HTR-8/SVneo (cell line): ENCODE data around the gene CD99L2.
"Not testable (repeated sequence)": the region's sequence is repeated elsewhere in the genome, so short reads cannot be mapped to it uniquely, and the experiment has no call there.

Experiments
- DNase-seq: peaks from one replicate; pipeline ENCODE4 v3.0.0; 2011; ENCODE audit warnings: low spot score, mixed read lengths; ENCODE audit not compliant: insufficient read length
- FAIRE-seq: peaks from 2 replicates; lab custom pipeline; 2011; peaks lifted over from hg19 to GRCh38; lab: Jason Lieb, UNC

CD99L2 gene

DNA sequence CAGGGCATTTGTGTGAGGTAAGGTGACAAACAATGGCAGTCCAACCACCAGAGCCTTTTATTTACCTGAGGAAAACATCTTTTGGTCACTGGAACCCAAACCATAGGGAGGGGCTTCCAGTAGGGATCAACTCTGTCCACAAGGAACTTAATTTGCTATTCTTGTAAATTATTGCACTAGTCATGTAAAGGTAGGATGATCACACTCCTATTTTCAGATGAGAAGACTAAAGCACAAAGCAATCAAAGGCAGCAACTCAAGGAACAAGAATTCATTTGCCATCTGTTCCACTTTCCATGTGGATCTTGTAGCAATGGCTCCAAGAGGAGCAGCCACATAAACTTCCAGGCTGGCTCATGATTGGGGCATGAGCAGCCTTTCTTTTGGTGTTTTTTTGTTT lies 35.3 kb downstream of the CD99L2 start:
- FAIRE-seq, result no peak

DNA sequence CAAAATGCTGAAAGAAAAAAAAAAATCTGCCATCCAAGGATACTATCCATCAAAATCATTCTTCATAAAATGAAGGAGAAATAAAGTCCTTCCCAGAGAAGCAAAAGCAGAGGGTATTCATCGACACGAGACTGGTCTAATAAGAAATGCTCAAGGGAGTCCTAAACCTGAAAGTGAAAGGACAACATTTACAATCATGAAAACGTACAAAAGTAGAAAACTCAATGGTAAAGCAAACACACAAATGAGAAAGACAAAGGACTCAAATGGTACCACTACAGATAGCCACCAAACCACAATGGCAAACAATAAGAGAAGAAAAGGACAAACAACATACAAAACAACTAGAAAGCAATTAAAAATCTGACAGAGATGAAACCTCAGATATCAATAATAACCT lies 41.0 kb downstream of the CD99L2 start:
- no peak for FAIRE-seq
- DNase-seq, result no peak

More for the DNA sequence above, 35.3 kb downstream of the CD99L2 start:
- no peak for DNase-seq

DNA sequence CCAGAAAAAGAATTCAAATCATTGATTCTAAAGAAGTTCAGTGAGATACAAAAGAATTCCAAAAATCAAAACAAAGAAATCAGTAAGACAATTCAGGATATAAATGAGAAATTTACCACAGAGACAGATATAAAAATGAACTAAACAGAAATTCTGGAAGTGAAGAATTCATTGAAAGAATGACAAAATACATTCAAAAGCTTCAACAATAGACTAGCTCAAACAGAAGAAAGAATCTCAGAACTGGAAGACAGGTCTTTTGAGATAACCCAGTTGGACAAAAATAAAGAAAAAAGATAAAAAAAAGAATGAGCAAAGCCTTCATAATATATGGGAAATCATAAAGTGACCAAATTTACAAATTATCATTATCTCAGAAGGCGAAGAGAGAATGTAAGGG lies 41.7 kb downstream of the CD99L2 start:
- no peak for DNase-seq
- FAIRE-seq, result no peak

DNA sequence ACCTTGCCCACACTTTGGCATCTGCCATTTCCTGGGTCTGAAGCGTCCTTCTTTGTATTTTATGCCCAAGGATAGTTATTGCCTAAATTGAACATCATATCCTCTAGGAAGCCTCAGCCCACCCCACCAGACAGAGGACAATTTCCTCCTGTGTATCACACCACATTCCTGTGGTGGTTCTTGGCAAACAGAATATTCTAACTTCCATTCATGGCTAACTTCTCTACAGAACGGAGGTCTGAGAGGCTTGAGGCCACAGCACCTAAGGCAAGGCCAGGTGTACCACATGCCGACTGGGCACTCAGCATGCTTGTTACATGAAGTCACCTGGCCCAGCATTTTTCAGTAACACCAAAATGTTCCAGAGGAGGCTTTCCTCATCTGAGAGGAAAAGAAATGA lies 42.4 kb downstream of the CD99L2 start:
- DNase-seq, result no peak
- FAIRE-seq, result no peak

DNA sequence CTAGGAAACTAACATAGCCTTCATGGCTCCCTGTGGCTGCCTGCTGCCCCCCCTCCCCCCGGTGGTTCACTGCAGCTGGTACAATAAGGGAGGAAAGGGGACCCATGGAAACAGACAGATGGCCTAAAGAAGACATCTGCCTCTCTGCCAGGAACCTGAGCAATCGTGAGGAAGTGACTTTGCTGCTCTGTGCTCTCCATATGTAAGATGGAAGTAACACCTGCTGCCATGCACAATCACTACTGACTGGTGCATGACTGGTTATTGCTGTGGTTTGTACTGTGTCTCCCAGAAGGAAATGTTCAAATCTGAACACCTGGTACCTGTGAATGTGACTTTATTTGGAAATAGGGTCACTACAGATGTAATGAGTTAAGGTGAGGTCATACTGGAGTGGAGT lies 43.6 kb downstream of the CD99L2 start:
- FAIRE-seq, result no peak
- no peak for DNase-seq

DNA sequence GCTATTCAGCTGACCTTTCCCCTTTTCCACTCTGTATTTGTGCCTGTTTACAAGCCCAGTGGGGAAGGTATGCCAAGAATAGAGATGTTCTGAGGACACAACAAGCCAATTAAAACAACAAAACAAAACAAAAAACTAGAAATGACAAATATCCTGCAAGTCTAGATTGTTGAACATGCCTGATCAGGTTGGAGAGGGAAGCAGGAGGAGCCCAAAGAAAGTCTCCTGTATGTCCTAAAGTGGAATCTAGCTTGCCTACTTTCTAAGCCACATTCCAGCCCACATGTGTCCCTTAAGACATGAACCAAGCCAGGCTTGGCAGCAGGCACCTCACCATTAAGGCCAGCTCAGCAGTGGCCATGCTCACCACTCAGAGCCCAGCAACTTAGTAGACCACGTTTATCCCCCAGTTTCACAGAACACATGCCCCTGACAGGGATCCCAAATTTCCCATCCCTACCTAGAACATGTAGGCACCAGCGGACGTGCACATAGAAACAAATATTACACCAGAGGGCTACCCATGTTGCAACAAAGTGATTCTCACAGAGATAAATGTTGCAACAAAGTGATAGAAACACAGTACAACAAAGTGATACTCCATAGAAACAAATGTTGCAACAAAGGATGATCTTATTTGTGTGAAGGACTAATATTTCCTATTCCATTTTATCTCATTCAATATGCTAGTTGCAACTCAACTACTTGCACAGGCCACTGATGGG lies 48.3 kb downstream of the CD99L2 start:
- DNase-seq (no peak), FAIRE-seq (no peak)

DNA sequence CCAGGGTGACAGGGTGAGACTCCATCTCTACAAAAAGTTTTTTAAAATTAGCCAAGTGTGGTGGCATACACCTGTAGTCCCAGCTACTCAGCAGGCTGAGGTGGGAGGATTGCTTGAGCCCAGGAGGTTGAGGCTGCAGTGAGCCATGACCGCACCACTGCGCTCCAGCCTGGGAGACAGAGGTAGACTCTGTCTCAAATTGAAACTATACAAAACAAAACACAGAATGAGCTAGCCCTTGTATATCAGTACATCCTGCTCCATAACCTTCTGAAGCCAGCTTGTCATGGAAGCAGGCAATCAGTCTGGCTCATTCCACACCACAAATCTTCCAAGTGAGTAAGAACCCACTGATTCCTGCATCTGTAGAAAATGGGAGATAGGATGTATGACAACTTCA lies 49.0 kb downstream of the CD99L2 start:
- FAIRE-seq (no peak), DNase-seq (no peak)

DNA sequence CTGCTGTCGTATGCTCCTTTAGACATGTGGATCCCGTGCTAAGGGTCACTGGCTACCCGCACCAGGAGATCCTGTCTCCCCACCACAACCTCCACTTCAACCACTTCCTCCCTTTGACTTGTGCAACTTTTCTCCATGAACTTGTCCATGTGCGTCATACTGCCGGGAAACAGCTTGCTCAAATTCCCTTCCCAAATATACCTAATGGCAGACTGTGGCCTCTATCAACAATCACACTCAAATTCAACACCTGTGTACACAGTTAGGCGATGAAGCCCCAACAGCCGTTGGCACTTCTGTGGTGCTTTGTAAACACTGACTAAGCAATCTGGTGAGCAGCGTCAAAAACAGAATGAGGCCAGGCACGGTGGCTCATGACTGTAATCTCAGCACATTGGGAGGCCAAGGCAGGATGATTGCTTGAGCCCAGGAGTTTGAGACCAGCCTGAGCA lies 49.5 kb downstream of the CD99L2 start:
- FAIRE-seq (no peak), DNase-seq (no peak)

DNA sequence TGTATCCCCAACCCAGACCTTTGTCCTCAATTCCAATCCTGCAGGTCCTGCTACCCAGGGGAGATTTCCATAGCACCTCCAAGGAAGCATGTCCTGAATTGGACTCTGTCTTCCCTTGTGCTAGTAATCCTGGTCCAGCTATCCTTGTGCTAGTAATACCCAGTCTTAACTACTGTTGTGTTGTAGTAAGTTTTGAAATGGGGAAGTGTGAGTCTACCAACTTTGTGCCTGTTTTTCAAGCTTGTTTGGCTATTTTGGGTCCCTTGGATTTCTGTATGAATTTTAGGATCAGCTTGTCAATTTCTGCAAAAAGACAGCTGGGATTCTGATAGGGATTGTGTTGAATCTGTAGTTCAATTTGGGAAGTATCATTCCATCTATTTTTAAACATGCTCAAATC lies 51.4 kb downstream of the CD99L2 start:
- DNase-seq (no peak), FAIRE-seq (no peak)

DNA sequence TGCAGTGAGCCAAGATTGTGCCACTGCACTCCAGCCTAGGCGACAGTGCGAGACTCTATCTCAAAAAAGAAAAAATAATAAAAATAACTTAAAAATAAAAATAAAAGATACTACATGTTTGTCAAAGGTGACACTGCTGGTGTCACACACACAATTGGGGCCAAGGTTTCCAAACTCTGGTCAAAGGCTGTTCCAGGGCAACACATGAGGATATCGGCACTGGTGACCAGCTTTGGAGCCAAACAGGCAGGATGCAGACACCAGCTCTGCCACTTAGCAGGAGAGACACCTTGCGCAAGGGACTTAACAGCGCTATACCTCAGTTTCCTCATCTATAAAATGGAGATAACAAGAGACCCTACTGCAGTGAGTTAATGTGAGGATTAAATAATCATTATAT lies 52.3 kb downstream of the CD99L2 start:
- DNase-seq (no peak), FAIRE-seq (no peak)

DNA sequence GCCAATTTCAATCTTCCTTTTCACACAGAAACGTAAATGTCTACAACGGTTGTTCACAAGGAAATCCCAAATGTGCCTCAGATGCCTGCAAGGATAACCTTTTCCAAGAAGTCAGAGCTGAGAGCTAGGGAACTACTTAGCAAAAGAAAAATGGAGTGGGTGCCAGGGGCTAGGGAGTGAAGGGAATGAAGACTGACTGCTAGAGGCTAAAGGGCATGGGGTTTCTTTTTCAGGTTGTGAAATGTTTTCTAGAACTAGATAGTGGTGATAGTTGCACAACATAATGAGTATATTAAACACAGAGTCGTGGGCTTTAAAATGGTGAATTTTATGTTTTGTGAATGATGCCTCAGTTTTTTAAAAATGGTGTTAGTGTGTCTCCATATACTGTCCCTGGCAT lies 53.4 kb downstream of the CD99L2 start:
- DNase-seq (no peak), FAIRE-seq (no peak)

DNA sequence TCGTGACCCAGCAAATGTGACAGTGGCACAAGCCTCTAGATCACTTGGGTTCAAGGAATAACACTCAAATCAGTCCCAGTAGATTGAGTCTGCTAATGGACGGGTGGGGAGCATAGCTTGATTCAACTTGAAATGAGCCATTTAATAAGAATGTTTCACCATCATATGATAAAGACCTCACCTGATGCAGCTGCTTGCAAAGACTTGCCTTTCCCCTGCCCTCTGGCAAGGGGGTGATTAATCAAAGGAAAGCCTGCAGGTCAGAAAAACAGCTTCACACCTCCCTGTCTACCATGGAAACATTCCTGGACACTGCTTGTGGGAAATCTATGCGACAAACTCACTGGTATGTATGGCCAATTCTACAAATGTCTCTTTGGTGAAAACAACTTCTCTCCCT lies 54.5 kb downstream of the CD99L2 start:
- DNase-seq, result no peak
- no peak for FAIRE-seq

DNA sequence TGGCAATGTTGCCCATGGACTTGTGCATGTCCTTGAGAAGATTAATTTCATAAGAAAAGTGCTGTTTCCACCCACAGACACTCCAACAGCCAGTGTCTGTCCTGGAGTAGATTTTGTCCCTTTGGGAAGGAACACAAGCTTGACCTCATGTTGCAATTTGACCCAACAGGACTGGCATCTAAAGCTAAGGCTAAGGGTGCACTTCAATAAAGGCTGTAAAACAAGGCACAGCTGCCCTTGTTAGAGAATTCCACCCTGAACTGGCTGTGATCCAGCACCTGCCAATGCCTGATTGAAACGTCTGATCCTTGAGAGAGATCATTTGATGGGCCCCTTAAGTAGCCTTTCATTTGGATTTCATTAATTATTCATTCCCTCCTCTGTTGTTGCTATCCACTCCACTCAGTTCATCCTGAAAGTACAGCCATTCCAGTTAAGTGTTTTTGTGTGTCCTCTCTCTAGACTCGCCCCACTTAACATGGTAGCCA lies 56.2 kb downstream of the CD99L2 start:
- DNase-seq, result no peak
- FAIRE-seq, result no peak

DNA sequence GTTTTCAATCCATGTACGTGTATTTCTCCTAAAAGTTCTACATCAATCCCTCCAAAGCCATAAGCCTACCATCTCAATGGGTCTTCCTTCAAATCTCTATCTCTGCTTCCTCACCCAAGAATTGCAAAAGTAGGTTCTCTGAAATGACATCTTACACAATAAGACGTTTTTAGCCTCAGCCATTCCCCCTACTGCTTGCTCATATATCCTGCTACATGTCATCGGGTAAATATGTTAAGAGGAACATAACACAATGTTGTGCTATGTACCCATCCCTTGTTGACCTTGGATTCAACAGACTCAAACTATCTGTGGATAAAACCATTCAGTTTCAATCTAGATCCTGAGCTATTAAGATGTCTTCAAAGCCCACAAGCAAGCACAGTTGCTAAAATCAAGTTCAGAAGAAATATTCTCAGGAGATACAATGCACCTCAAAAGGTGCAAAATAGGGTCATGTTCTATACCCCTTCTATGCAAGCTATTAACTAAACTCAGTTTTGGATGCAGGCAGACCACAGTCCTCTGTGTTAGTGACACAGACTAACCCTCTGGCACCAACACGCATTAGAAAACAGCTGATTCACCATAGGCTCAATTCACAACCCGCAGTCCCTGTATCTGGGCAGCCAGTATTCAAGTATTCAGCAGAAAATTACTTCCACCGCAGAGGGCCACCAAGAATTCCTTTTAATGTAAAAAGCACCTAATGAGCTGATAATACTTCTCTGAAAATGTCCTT lies 56.8 kb downstream of the CD99L2 start:
- DNase-seq, result no peak
- no peak for FAIRE-seq

DNA sequence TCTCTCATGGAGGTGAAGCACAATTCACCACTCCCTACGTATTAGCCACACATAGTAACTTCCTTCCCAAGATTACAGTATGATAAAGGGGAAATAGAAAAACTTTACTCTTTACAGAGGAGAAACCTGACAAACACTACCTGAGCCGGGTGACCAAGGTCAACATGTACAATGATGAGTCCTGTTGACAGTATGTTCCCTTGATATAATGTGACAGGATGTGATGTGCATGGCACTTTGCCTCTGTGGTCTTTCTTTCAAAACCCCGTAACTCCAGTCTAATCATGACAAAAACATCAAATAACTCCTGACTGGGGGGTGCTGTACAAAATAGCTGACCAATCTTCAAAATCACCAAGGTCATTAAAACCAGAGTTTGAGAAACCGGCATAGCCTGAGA lies 60.6 kb downstream of the CD99L2 start:
- DNase-seq, result no peak
- FAIRE-seq, result no peak

DNA sequence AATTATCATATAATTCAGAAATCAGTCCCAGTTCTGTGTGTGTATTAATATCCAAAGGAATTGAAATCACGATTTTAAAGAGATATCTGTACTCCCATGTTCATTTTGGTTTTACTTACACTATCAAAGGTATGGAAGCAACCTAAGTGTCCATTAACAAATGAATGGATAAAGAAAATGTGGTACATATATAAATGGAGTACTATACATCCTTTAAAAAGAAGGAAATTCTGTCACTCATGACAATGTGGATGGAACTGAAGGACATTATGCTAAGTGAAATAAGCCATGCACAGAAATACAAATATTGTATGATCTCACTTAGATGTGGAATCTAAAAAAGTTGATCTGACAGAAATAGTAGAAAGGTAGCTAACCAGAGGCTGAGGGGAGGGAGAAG lies 63.8 kb downstream of the CD99L2 start:
- no peak for FAIRE-seq
- no peak for DNase-seq

DNA sequence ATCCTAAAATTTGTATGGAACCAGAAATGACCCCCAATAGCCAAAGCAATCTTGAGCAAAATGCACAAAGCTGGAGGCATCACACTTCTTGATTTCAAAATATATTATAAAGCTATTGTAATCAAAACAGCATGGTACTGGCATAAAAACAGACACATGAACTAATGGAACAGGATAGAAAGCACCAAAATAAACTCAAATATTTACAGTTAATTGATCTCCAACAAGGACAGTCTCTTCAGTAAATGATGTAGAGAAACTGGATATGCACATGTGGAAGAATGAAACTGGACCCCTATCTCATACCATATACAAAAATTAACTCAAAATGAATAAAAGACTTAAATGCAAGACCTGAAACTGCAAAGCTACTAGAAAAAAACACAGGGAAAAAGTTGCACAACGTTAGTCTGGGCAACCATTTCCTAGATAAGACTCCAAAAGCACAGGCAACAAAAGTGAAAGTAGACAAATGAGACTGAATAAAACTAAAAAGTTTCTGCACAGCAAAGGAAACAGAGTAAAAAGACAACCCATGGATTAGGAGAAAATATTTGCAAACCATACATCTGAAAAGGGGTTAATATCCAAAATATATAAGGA lies 64.9 kb downstream of the CD99L2 start:
- no peak for FAIRE-seq
- no peak for DNase-seq

DNA sequence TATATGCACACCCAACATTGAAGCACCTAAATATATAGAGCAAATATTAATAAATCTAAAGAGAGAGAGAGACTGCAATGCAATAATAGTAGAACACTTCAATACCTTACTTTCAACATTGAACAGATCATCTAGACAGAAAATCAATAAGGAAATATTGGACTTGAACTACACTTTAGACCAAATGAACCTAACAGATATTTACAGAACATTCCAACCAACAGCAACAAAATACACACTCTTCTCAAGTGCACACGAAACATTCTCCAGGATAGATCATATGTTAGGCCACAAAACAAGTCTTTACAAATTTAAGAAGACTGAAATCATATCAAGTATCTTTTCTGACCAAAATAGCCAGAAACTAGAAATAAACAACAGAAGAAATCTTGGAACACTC lies 66.6 kb downstream of the CD99L2 start:
- DNase-seq, result no peak
- no peak for FAIRE-seq

DNA sequence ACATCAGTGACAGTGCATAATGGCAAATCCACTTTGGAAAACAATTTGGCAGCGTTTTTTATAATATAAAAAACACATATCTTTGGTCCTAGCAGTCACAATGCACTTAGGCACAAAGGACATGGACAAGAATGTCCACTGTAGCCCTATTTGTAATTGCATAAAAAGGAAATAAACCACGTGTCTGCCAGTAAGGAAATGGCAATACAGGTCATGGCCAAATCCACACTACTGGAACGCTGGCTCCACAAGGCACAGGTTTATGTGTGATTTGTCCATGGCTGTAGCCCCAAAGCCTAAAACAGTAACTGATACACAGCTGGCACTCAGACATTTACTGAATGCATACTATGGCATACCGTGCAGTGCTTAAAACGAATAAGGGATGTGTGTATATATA lies 69.7 kb downstream of the CD99L2 start:
- no peak for DNase-seq
- no peak for FAIRE-seq

DNA sequence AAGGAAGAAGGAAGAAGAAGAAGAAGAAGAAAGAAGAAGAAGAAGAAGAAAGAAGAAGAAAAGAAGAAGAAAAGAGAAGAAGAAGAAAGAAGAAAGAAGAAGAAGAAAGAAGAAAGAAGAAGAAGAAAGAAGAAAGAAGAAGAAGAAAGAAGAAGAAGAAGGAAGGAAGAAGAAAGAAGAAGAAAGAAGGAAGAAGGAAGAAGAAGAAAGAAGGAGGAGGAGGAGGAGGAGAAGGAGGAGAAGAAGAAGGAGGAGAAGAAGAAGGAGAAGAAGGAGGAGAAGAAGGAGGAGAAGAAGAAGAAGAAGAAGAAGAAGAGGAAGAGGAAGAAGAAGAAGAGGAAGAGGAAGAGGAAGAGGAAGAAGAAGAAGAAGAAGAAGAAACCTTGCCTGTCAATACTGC lies 74.1 kb downstream of the CD99L2 start:
- FAIRE-seq, DNase-seq: not testable (repeated sequence)

DNA sequence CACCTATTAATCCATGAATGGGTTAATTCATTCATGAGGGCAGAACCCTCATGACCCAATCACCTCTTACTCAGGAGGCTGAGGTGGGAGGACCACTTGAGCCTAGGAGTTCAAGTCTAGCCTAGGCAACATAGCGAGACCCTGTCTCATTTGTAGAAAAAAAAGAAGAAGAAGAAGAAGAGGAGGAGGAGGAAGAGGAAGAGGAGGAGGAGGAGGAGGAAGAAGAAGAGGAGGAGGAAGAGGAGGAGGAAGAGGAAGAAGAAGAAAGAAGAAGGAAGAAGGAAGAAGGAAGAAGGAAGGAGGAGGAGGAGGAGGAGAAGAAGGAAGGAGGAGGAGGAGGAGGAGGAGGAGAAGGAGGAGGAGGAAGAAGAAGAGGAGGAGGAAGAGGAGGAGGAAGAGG lies 74.6 kb downstream of the CD99L2 start:
- not testable (repeated sequence) for FAIRE-seq, DNase-seq
